ENCODE data around the gene CCDC91.
"Not testable (repeated sequence)": the region's sequence is repeated elsewhere in the genome, so short reads cannot be mapped to it uniquely, and the experiment has no call there.

The CCDC91 gene

DNA sequence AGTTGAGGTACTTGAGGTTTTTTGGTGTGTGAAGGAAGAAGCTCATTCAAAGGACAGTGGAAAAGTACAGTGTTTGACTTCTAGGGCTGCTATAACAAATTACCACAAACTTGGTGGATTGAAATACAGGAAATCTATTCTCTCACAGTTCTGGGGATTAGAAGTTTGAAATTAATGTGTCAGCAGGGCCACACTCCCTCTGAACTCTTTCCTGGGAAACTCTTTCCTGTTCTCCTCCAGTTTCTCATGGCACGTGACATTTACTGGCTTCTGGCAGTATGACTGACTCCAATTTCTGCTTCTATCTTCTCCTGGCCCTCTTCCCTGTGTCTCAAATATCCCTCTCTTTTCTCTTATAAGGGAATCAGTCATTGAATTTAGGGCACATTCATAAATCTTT lies 160.2 kb downstream of the CCDC91 start:
- in situ Hi-C loops (cut with HindIII; ENCODE audit: low sequenced_read_pairs) = no loop called here

DNA sequence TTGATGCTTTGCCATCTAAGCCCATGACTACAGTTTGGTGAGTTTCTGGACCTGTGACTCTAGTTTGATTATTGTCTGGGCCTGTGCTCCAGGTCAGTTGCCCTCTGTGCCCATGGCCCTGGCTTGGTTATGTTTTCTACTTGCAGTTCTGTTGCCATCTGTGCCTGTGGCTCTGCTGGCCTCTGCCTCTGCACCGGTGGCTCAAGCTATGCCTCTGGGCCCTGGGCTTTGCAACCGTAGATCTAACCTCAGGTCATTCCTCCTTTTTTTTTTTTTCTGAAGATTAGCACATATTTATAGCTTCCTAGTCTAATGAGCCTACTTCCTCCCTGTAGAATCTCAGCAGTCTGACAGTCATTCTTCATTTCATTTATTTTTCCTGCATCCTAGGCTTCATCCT lies 161.2 kb downstream of the CCDC91 start:
- in situ Hi-C loops (cut with HindIII; ENCODE audit: low sequenced_read_pairs) = no loop called here

DNA sequence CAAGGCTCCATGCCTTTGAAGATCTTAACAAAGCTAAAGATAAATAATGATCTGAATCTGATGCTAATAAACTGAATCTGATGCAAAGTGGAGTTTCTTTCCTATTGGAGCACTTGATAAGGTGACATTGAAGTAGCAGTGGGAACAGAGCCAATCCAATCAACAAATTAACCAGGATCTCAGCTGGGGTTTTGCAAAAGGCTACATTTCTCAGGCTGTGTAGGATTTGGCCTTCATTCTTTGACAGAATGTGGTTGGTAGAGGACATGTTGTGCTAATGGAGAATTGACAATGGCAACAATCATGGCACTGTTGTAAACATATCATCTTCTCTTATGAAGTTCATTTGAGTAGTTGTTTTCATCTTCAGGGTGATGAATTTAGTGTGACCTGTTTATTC lies 164.9 kb downstream of the CCDC91 start:
- in situ Hi-C loops (cut with HindIII; ENCODE audit: low sequenced_read_pairs) = no loop called here

DNA sequence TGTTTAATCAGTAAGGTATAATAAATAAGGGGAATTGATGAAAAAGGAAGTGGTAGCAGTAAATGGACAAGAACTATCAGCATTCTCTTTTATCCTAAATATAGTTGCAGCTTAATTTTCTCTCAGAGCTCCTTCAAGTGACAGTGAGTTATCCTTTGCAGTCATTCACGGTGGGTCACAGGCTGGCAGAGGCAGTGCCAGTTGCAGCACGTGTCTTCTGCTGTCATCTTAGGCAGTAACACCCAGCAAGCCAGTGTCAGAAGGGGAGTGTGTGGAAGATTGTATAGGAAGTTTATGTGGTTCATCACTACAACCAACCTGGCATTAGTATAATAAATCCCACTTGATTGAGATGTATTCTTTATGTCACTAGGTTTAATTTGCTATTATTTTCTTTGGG lies 170.0 kb downstream of the CCDC91 start:
- in situ Hi-C loops (cut with HindIII; ENCODE audit: low sequenced_read_pairs) = no loop called here

DNA sequence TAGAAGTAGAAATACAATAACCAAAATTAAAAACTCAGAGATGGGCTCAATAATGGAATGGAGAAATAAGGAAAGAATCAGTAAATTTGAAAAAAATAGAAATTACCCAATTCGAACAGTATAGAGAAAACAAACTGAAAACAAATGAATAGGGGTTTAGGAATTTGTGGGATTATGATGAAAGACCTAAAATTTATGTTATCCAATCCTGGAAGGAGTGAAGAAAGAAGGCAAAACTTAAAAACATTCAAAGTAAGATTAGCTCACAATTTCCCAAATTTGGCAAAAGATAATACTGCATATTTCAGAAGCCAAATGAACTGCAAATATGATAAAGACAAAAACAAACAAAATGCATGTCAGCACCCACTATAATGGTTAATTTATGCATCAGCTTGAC lies 177.1 kb downstream of the CCDC91 start:
- in situ Hi-C loops (cut with HindIII; ENCODE audit: low sequenced_read_pairs) = no loop called here

DNA sequence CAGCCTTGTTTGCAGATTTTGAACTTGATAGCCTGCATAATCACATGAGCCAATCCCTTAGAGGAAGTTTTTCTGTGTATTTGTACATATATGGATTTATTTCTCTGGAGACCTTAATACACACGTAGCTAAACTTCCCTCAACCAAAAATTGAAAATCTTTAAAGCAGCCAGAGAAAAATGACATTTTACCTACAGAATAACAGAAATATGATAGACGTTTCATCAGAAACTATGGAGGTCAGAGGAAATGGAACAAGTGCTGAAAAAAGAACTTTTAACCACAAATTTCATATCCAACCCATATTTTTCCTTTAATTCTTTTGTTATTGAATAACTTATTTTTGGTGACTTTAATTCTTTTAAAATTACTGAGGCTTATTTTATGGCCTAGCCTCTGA lies 177.7 kb downstream of the CCDC91 start:
- in situ Hi-C loops (cut with HindIII; ENCODE audit: low sequenced_read_pairs) = no loop called here

DNA sequence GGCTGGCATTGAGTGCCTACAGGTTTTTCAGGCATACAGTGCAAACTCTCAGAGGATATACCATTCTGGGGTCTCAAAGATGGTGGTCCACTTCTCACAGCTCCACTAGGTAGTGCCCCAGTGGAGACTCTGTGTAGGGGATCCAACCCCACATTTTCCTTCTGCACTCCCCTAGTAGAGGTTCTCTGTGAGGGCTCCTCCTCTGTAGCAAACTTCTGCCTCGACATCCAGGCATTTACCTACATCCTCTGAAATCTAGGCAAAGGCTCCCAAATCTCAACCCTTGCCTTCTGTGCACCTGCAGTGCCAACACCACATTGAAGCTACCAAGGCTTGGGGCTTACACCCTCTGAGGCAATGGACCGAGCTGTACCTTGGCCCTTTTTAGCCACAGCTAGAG lies 179.2 kb downstream of the CCDC91 start:
- in situ Hi-C loops (cut with HindIII; ENCODE audit: low sequenced_read_pairs) = no loop called here

DNA sequence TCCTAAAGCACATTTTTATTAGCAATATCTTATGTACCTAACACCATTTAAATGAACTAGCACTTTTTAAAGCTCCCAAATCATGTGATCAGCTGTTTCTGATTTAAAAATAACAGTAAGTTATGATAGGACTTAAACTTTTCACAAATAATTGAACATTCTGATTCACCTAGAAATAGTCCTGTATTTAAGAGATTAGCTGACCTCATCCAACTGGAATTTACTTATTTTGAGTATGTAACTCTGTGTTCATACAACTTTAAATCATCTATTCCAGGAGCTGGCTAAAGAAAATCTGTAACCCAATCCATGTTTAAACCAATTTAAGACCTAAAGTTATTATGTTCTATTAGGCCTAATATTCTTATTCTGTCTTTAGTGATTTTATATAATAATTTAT lies 184.3 kb downstream of the CCDC91 start:
- in situ Hi-C loops (cut with HindIII; ENCODE audit: low sequenced_read_pairs) = no loop called here

DNA sequence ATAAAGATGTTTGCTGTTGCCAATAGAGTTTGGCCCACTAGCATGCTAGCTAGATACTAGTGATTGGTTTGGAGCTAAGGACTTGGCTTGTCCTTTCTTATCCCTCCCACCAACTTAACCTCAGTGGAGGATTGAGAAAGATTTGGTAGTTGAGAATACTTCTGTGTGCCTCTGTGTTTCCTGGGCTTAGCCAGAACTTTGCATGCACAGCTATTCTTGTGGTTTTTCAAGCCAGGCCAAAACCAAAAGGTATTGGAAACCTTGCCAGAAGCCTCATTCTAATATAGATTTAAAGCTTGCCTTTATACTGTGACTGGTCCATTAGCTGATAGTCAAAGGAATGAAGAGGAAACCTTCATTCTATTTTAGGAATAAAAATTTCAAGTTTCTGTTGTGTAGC lies 188.5 kb downstream of the CCDC91 start:
- in situ Hi-C loops (cut with HindIII; ENCODE audit: low sequenced_read_pairs) = no loop called here

DNA sequence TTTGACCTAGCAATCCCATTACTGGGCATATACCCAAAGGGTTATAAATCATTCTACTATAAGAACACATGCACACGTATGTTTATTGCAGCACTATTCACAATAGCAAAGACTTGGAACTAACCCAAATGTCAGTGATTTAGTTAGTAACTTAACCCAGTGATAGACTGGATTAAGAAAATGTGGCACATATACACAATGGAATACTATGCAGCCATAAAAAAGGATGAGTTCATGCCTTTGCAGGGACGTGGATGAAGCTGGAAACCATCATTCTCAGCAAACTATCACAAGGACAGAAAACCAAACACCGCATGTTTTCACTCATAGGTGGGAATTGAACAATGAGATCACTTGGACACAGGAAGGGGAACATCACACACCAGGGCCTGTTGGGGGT lies 189.5 kb downstream of the CCDC91 start:
- in situ Hi-C loops (cut with HindIII; ENCODE audit: low sequenced_read_pairs) = not testable (repeated sequence)

DNA sequence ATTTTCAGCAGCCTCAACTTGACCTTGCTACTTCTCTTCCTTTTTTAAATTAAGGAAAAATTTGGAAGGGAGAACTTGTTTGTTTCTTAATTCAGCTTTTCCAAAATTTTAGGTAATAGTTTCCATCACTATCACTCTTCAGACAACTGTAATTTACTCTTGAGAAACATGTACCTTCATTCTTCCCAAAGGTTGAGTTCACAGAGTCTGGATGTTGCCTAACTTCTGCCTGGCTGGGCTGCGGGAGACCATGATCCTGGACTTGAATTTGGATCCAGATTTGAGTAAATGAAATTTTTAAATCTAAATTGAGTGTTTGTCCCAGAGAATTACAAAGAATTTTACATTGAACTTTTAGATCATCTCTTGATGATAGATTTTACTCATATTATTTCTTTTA lies 193.1 kb downstream of the CCDC91 start:
- in situ Hi-C loops (cut with HindIII; ENCODE audit: low sequenced_read_pairs) = no loop called here

DNA sequence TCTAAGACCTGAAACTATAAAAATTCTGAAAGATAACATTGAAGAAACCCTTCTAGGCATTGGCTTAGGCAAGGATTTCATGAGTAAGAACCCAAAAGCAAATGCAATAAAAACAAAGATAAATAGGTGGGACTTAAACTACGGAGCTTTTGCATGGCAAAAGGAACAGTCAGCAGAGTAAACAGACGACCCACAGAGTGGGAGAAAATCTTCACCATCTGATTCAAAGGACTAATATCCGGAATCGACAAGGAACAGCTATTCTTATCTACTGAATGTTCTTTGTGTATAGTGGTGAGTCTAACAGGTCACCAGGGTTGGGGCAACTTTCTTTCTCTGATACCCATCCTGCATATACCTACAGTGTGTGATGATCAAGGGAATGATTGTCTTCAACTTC lies 198.6 kb downstream of the CCDC91 start:
- in situ Hi-C loops (cut with HindIII; ENCODE audit: low sequenced_read_pairs) = no loop called here

DNA sequence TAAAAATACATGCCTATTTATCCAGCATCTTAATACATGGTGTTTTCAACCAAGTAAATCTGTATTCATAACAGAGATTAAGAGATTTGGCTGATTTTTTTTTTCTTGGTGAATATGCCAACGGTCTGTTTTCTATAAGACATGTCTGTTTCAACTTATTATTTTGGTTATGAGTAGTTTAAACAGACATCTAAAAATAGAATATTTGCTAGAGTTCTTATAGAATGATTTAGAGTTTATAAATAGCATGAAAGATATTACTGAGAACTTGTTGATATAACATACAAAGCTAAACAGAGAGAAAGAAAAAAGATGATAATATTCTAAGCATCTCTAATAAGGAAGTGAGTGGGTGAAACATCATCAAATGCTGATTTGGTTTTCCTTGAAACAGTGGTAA lies 199.9 kb downstream of the CCDC91 start:
- in situ Hi-C loops (cut with HindIII; ENCODE audit: low sequenced_read_pairs) = no loop called here

DNA sequence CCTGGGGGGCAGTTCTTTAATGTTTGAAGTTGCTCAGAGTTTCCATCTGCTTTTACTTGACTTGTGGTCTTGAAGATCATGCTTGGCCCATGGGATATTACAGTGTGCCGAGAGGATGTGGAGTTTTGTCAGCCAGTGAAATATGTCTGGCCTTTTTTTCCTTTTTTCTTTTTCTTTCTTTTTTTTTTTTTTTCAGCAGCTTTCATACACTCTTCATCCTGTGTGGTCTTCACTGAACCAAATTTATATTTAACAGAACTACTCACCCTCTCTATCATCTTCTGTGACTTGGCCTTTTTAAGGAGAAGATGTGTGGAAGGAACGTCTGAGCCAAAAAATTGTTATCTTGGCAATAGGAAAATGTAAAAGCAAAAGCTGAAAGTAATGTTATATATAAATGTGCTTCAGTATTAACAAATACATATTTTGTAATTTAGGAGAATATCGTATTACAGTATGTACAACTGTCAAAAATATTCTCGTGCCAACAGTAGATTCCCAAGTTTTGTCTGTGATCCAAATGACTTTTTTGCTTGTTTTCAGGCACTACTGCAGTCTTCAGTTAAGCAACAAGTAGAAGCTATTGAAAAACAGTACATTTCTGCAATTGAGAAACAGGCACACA lies 200.6 kb downstream of the CCDC91 start:
- in situ Hi-C loops (cut with HindIII; ENCODE audit: low sequenced_read_pairs) = no loop called here

DNA sequence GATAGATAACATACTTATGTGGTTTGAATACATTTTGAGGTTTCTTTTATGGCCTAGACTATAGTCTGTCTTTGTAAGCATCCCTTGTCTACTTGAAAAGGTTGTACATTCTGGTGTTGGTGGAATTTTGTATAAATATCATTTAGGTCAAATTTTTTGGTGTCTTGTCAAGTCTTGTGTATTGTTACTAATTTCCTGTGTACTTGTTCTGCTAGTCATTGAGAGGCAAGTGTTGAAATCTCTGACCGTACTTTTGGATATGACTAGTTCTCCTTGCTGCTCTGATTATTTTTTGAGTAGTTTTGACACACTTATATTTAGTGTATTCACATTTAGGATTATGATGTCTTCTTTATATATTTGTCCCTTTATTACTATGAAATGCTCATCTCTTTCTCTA lies 219.6 kb downstream of the CCDC91 start:
- in situ Hi-C loops (cut with HindIII; ENCODE audit: low sequenced_read_pairs) = no loop called here

DNA sequence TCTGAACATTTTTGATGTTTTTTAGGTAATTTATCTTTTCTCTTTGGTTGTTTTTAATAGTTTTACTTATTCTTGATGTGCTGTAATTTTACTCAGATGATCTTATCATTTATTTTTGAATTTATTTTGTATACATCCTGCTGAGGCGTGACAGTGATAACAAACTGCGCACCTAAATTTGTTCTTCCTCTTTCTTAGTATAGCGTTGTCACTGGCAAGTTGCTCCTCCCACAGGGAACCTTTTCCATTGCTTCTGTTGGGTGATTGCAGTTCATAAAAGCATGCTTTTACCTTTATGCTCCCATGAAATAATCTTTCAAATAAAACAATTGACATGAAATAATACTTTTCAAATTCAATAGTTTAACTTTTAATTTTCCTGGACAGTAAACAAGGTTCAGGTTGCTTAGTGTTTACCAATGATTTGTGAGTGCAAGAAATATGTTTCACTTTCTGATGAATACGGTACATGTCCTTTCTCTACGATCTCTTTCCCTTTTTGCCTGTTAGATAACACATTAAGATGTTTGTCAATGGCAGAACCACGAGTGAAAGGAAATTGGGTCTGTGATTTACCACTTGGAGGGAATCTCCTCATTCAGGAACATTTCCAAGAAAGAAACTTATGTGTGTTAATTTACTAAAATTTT lies 223.3 kb downstream of the CCDC91 start:
- in situ Hi-C loops (cut with HindIII; ENCODE audit: low sequenced_read_pairs) = no loop called here

DNA sequence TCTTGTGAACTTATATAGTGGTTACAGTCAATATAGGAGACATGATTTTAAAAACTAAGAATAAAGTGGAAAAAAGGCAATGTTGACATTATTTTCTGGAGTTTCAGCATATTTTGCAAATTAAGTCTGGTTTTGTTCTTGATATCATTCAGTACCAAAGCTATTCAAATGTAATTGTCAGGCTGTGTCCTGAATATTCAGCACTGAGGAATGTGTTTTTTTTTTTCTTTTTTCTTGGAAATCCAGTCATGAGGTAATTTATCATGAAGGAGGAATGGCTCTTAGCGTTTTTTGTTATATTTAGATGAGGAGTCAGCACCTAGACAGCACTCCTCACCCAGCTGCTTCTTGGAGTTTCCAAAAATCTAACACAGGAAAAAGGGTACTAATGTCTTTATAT lies 225.5 kb downstream of the CCDC91 start:
- in situ Hi-C loops (cut with HindIII; ENCODE audit: low sequenced_read_pairs) = no loop called here

DNA sequence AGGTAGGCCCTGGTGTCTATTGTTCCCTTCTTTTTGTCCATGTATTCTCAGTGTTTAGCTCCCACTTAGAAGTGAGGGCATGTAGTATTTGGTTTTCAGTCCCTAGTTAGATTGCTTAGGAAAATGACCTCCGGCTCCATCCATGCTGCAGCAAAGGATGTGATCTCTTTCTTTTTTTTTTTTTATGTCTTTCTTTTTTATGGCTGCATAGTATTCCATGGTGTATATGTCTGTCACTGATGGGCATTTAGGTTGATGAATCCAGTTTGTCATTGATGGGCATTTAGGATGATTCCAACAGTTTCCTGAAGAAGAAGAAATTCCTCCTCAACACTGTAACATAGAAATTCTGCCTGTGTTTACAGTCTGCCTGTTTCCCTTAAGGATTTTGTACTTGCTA lies 231.1 kb downstream of the CCDC91 start:
- in situ Hi-C loops (cut with HindIII; ENCODE audit: low sequenced_read_pairs) = no loop called here

DNA sequence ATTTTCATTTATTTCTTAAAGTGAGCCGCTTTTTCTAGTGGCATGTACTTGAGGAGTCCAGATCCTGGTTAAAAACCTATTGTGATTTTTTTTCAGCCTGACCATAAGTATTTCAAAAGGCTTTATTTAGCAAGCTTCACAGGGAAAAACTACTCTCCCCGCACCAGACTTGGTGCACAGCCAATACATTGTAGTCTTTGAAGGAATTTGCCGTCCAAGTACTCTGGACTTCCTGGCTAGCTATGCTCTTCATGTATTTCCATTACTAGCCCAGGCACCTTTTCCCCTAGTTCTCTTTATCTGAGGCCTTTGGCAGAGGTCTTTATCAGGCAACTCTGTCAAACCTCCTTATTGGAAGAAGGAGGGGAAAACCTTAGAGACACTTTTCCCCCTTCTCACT lies 234.7 kb downstream of the CCDC91 start:
- in situ Hi-C loops (cut with HindIII; ENCODE audit: low sequenced_read_pairs) = no loop called here

DNA sequence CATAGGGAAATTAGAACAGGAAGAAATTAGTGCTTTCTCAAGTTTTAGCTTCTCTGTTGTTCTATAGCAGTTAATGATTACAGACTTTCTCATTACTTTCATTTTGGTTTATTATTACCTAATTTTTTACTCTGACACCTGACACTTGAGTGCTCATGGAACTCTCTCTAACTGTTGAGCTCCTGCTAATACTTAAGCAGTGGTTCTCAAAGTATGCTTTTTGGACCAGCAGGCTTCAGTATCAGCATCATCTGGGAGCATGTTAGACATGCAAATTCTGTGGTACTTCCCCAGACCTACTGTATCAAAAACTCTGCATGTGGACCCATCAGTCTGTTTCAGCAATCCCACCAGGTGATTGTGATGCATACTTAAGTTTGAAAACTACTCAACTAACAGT lies 235.3 kb downstream of the CCDC91 start:
- in situ Hi-C loops (cut with HindIII; ENCODE audit: low sequenced_read_pairs) = no loop called here

DNA sequence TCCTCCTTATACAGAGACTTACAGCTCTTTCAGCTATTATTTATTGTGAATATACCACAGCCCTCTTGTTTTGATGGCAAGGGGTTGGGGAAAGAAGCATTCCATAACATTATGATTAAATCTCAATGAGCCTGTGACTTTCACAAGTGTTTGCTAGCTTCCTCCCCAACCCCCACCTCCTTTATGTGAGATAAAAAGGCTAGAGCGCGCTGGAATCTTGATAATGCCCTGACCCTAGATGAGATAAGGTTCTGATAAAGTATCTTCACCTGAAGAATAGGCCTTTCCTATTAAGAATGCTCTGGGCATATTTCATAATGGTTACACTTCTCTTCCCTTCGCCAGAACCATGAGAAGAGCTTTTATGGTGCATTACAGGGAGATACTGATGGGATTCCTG lies 236.8 kb downstream of the CCDC91 start:
- in situ Hi-C loops (cut with HindIII; ENCODE audit: low sequenced_read_pairs) = no loop called here

DNA sequence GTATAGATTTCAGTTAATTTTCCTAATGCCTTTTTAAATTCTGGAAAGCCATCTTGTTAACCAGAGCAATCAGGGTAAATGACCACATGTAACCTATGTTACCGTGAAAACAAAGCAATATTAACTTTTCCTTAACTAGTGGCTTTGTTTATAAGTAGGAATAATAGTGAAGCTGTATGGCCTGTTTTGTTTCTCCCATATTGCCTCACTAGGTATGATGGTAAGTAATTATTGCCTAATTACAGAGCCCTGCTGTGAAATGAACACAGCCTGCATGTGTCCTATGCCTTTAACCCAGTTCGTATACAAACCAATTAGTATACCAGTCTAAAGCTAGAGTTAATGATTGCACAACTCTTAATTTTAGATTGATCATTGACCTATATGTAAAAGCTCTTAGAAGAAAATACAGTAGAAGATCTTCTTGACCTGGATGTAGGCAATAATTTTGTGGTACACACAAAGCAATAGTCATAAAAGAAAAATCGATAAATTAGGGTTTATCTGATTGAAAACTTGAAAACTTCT lies 249.9 kb downstream of the CCDC91 start:
- in situ Hi-C loops (cut with HindIII; ENCODE audit: low sequenced_read_pairs) = no loop called here

DNA sequence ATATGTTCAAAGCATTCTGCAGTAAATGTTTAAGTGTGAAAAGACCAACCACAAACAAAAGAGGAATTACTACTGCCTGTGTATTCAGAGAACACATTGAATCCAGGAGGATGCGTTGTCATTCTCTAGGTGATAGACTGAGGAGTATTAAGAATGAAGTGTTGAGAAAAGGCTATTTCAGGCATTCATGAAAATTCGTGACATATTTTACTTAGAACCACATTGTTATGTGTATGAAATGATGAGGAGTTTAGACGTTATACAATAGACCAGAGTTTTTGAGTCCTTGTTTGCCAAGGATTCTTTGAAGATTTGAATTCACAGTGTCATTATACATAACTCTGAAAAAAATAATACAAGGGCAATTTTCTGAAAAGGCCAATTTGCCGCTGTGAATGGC lies 251.8 kb downstream of the CCDC91 start:
- in situ Hi-C loops (cut with HindIII; ENCODE audit: low sequenced_read_pairs) = no loop called here
